Mesendoderm (in vitro differentiated cells): Measurements from ENCODE around the gene ARID1B.

Experiments used
- DNase-seq: peaks from one replicate; pipeline ENCODE4 v3.0.0; 2013
- H2AK5ac ChIP-seq: 2 replicates; pipeline ENCODE4 v1.6.1; 2013; ENCODE audit warnings: low read length, inconsistent platforms
- H2BK120ac ChIP-seq: 2 replicates; pipeline ENCODE4 v1.6.1; 2013; ENCODE audit warnings: low read depth, mild to moderate bottlenecking, low read length, moderate library complexity, mixed read lengths
- H2BK15ac ChIP-seq: replicated peaks from 2 replicates; pipeline ENCODE4 v1.6.1; 2013; ENCODE audit warnings: low read depth, mild to moderate bottlenecking, moderate library complexity
- H2BK5ac ChIP-seq: 2 replicates; pipeline ENCODE4 v1.6.1; 2013; ENCODE audit warnings: low read length, inconsistent platforms
- H3K18ac ChIP-seq: 2 replicates; pipeline ENCODE4 v1.6.1; 2013; ENCODE audit warnings: mild to moderate bottlenecking, low read length, mixed read lengths
- H3K23ac ChIP-seq: one replicate; pipeline ENCODE4 v1.6.1; 2013; ENCODE audit warnings: low read length
- H3K27ac ChIP-seq: 2 replicates; pipeline ENCODE4 v1.5.1; 2013; ENCODE audit warnings: low read depth, mild to moderate bottlenecking, inconsistent platforms, low read length, moderate library complexity
- H3K27me3 ChIP-seq: 2 replicates; pipeline ENCODE4 v1.6.1; 2013; ENCODE audit warnings: low read length, control low read depth, mild to moderate bottlenecking, inconsistent platforms; ENCODE audit not compliant: insufficient read depth, poor library complexity
- H3K36me3 ChIP-seq: 2 replicates; pipeline ENCODE4 v1.6.1; 2013; ENCODE audit warnings: low read length, inconsistent platforms; ENCODE audit not compliant: control insufficient read depth, insufficient read depth
- H3K4ac ChIP-seq: one replicate; pipeline ENCODE4 v1.6.1; 2013; ENCODE audit warnings: low read depth, mild to moderate bottlenecking, low read length, moderate library complexity
- H3K4me1 ChIP-seq: 2 replicates; pipeline ENCODE4 v1.6.1; 2013; ENCODE audit warnings: low read depth, low read length, inconsistent platforms; ENCODE audit not compliant: control insufficient read depth
- H3K4me2 ChIP-seq: 2 replicates; pipeline ENCODE4 v1.6.1; 2013; ENCODE audit warnings: low read length
- H3K4me3 ChIP-seq: 2 replicates; pipeline ENCODE4 v1.5.1; 2013; ENCODE audit warnings: mild to moderate bottlenecking, low read length
- H3K56ac ChIP-seq: one replicate; pipeline ENCODE4 v1.6.1; 2013; ENCODE audit warnings: low read length
- H3K79me1 ChIP-seq: 2 replicates; pipeline ENCODE4 v1.6.1; 2013; ENCODE audit warnings: low read length, inconsistent platforms
- H3K79me2 ChIP-seq: 2 replicates; pipeline ENCODE4 v1.6.1; 2013; ENCODE audit warnings: mild to moderate bottlenecking, low read length; ENCODE audit not compliant: control insufficient read depth, insufficient read depth
- H3K9ac ChIP-seq: 2 replicates; pipeline ENCODE4 v1.6.1; 2013; ENCODE audit warnings: low read length, inconsistent platforms
- H4K5ac ChIP-seq: one replicate; pipeline ENCODE4 v1.6.1; 2013; ENCODE audit warnings: low read length
- H4K8ac ChIP-seq: one replicate; pipeline ENCODE4 v1.6.1; 2013; ENCODE audit warnings: low read depth, mild to moderate bottlenecking, control low read depth, low read length, moderate library complexity
- WGBS: extraction: QIAGEN DNeasy Blood & Tissue Kit; methylation state at CpG from one replicate; pipeline ENCODE4 v1.1.7; 2013; ENCODE audit warnings: low lambda C conversion rate, missing lambda C conversion rate; ENCODE audit not compliant: insufficient coverage; ENCODE audit errors: extremely low coverage; 5-methylcytosine and 5-hydroxymethylcytosine counted together

The ARID1B gene

DNA sequence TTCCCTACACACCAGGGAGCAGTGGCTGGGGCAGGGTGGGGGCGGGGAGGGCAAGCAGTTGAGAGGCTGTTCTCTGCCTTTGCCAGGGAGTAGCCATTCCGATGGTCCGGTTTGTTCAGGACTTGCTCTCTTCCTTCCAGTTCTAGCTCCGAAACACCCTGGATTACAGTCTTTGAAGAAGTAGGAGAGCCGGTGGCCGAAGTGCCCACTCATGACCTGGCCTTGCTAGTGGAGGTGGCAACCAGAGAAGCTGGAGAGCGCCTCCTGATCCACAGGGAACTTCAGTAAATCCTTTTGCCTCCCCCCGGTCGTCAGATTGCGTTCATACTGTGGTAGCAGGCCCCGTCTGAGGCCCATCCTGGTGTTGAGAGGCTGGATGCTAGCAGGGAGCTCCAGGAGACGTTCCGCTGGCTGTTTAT is 92.8 kb downstream of the ARID1B start:
- Histone ChIP-seq H3K56ac (peak overlapping the region; percentile 51), H3K79me1 (peaks cover 16% of the 10 kb centered on the region), H2BK15ac (no peak overlapping the region), H3K4me3 (no peak overlapping the region), H3K18ac (peak overlapping the region; percentile 91), H2BK5ac (peak overlapping the region; percentile 12), H3K4me1 (peaks cover 7% of the 10 kb centered on the region), H3K36me3 (no peaks in the 10 kb centered on the region), H3K4me2 (peak overlapping the region; percentile 1), H3K27me3 (no peaks in the 10 kb centered on the region), H3K27ac (peak overlapping the region; percentile 4), H4K5ac (no peak overlapping the region), H2AK5ac (no peak overlapping the region), H3K79me2 (peaks cover 70% of the 10 kb centered on the region), H3K4ac (peak overlapping the region; percentile 83), H2BK120ac (peak overlapping the region; percentile 51), H4K8ac (no peak overlapping the region), H3K23ac (no peak overlapping the region), H3K9ac (peak overlapping the region; percentile 21)
- peak; percentile 83 for DNase-seq
- WGBS = no CpG with 5 or more reads among the region's 13 CpGs

DNA sequence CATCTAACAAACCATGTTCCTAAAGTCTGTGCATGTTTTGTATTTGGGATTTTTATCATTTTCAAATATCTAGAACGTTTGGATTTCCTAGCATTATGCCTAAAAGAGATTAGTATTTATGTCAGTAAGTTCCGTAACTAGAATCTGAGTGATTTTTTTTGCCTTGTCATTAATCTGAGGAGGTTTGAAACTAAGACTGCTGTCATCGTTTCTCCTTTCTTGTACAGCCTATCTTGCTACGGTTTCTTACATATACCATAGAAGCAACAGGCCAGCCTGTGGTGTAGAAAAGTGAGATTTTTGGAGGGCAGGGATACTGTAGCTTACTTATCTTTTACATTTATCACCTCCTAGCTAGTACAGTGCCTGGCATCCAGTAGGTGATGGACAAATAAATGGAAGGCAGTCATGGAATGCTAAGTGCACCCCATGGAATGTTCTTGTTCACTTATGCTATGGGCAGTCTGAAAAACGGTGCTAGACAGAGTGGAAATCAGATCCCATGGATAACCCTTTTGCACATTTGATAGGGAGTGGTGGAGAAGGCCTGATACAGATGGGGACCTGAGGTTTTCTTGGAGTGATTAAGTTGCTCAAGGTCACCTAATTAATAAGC is 93.9 kb downstream of the ARID1B start:
- no peak overlapping the region for H3K9ac ChIP-seq
- no peaks in the 10 kb centered on the region for H3K27me3 ChIP-seq
- H3K23ac ChIP-seq = no peak overlapping the region
- H4K8ac ChIP-seq = no peak overlapping the region
- no peak overlapping the region for H3K4me3 ChIP-seq
- no peak overlapping the region for H3K27ac ChIP-seq
- no peak overlapping the region for H3K18ac ChIP-seq
- DNase-seq = no peak
- no CpG with 5 or more reads among the region's 5 CpGs for WGBS
- H4K5ac ChIP-seq = no peak overlapping the region
- H3K79me1 ChIP-seq = peaks cover 16% of the 10 kb centered on the region
- H3K4me2 ChIP-seq = no peak overlapping the region
- no peak overlapping the region for H3K4ac ChIP-seq
- no peak overlapping the region for H3K56ac ChIP-seq
- no peak overlapping the region for H2BK5ac ChIP-seq
- H3K4me1 ChIP-seq = peaks cover 7% of the 10 kb centered on the region
- H2AK5ac ChIP-seq = no peak overlapping the region
- no peaks in the 10 kb centered on the region for H3K36me3 ChIP-seq
- no peak overlapping the region for H2BK15ac ChIP-seq
- no peak overlapping the region for H2BK120ac ChIP-seq
- peaks cover 69% of the 10 kb centered on the region for H3K79me2 ChIP-seq

DNA sequence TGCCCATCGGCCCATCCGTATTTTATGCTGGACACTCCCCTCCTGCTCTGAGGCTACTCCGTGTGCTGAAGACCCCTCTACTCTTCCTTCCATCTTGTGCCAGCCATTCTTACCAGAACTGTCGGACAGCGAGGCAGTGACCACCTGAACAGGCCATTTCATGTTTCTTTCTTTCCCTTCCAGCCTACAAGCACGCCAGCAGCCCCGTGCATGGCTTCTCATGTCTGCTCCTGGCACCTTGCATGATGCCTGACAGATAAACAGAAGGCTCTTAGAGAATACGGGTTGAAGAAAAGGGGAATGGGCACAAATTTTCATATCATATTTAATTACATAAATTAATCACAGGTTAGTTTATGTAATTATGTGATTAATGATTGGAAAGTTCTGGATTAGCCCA is 95.7 kb downstream of the ARID1B start:
- Histone ChIP-seq H3K79me1 (peaks cover 20% of the 10 kb centered on the region), H2BK15ac (no peak overlapping the region), H4K5ac (no peak overlapping the region), H3K27me3 (no peaks in the 10 kb centered on the region), H3K56ac (no peak overlapping the region), H2BK120ac (no peak overlapping the region), H3K23ac (no peak overlapping the region), H2BK5ac (no peak overlapping the region), H3K18ac (no peak overlapping the region), H3K79me2 (peaks cover 67% of the 10 kb centered on the region), H3K9ac (no peak overlapping the region), H3K36me3 (no peaks in the 10 kb centered on the region), H2AK5ac (no peak overlapping the region), H3K4me1 (peaks cover 7% of the 10 kb centered on the region), H3K4me3 (no peak overlapping the region), H3K4ac (no peak overlapping the region), H4K8ac (no peak overlapping the region), H3K27ac (no peak overlapping the region), H3K4me2 (no peak overlapping the region)
- no CpG with 5 or more reads among the region's 8 CpGs for WGBS
- DNase-seq = no peak

DNA sequence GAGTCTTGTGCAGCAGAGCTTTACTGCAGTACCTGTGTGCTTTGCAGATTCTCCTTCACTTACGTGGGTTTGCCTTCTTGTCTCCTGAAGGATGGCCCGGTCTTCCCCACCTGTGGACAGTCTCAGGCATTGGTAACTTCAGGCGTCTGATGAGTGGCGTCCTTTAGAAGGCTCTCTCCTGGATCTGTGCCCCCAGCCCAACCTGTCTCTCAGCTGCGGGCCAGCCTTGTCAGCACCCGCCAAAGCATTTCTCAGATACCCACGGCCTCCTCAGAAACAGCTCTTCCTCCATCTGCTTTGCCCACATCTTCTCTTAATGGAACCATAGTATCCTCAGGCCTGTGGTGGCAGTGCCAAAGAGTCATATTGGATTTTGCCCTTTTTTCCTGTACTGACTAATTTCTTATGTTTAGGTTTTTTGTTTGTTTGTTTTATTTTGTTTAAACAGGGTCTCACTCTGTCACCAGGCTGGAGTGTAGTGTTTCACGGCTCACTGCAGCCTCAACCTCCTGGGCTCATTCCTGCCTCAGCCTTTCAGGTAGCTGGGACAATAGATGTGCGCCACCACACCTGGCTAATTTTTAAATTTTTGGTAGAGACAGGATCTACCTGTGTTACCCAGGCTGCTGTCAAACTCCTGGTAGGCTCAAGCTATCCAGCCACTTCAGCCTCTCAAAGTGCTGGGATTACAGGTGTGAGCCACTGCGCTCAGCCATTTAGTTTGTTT is 96.6 kb downstream of the ARID1B start:
- no peak overlapping the region for H3K9ac ChIP-seq
- H2BK120ac ChIP-seq = no peak overlapping the region
- no peak overlapping the region for H3K23ac ChIP-seq
- no peak overlapping the region for H3K18ac ChIP-seq
- WGBS = no CpG with 5 or more reads among the region's 10 CpGs
- peaks cover 71% of the 10 kb centered on the region for H3K79me2 ChIP-seq
- H3K27me3 ChIP-seq = no peaks in the 10 kb centered on the region
- no peak overlapping the region for H2AK5ac ChIP-seq
- no peak overlapping the region for H3K27ac ChIP-seq
- DNase-seq = no peak
- no peak overlapping the region for H2BK15ac ChIP-seq
- no peak overlapping the region for H2BK5ac ChIP-seq
- no peak overlapping the region for H3K4me3 ChIP-seq
- no peak overlapping the region for H4K8ac ChIP-seq
- H3K79me1 ChIP-seq = peaks cover 28% of the 10 kb centered on the region
- no peak overlapping the region for H3K56ac ChIP-seq
- no peak overlapping the region for H3K4ac ChIP-seq
- H3K4me2 ChIP-seq = no peak overlapping the region
- H3K4me1 ChIP-seq = peaks cover 11% of the 10 kb centered on the region
- H3K36me3 ChIP-seq = no peaks in the 10 kb centered on the region
- H4K5ac ChIP-seq = no peak overlapping the region

DNA sequence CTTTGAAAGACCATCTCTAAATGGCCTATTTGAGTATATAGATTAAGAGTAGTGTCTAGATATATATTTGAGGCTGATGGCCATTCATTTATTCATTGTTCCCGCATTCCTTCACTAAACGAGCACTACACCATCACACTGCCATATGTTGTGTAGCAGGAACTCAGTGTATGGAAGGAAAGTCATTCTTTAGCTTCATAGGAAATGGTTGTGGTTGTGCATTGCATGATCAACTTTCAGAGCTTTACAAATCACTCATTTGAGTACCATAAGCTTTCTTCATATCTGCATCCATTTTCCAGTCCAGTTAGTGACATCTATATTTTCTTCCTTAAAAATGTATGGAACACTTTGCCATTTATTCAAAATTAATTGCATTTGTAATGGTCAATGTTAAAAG is 97.9 kb downstream of the ARID1B start:
- no peak overlapping the region for H2BK5ac ChIP-seq
- H3K79me1 ChIP-seq = peaks cover 33% of the 10 kb centered on the region
- H4K5ac ChIP-seq = no peak overlapping the region
- H3K23ac ChIP-seq = no peak overlapping the region
- H3K9ac ChIP-seq = no peak overlapping the region
- H3K4me3 ChIP-seq = no peak overlapping the region
- H3K36me3 ChIP-seq = no peaks in the 10 kb centered on the region
- no peak overlapping the region for H3K27ac ChIP-seq
- H3K18ac ChIP-seq = no peak overlapping the region
- peaks cover 79% of the 10 kb centered on the region for H3K79me2 ChIP-seq
- H3K4ac ChIP-seq = no peak overlapping the region
- peaks cover 17% of the 10 kb centered on the region for H3K4me1 ChIP-seq
- no peak for DNase-seq
- H3K4me2 ChIP-seq = no peak overlapping the region
- H4K8ac ChIP-seq = no peak overlapping the region
- no peaks in the 10 kb centered on the region for H3K27me3 ChIP-seq
- no peak overlapping the region for H3K56ac ChIP-seq
- no peak overlapping the region for H2BK15ac ChIP-seq
- WGBS = no CpG with 5 or more reads among the region's 2 CpGs
- H2BK120ac ChIP-seq = no peak overlapping the region
- no peak overlapping the region for H2AK5ac ChIP-seq
